Stomach smooth muscle (tissue), 2 donors: ENCODE measurements around the gene THBS3.
A peak's percentile ranks its signal among the peaks of the same experiment; 100 is the strongest.
"Not testable (repeated sequence)": the region's sequence is repeated elsewhere in the genome, so short reads cannot be mapped to it uniquely, and the experiment has no call there.

Experiments used
- H3K27ac ChIP-seq: one replicate; pipeline ENCODE4 v1.7.0; 2013; ENCODE audit warnings: mild to moderate bottlenecking, low read length, inconsistent platforms
- H3K27me3 ChIP-seq, 2 donors: one replicate each; pipeline ENCODE4 v1.7.0; 2013; ENCODE audit warnings: low read length in 2 of 2; ENCODE audit not compliant: insufficient read depth in 2 of 2, control insufficient read depth in 1 of 2
- H3K36me3 ChIP-seq, 2 donors: one replicate each; pipeline ENCODE4 v1.7.0; 2013; ENCODE audit warnings: low read length in 2 of 2; ENCODE audit not compliant: control insufficient read depth in 2 of 2, insufficient read depth in 2 of 2
- H3K4me1 ChIP-seq: one replicate; pipeline ENCODE4 v1.7.0; 2013; ENCODE audit warnings: low read length; ENCODE audit not compliant: control insufficient read depth, insufficient read depth
- H3K4me3 ChIP-seq, 2 donors: one replicate each; pipeline ENCODE4 v1.7.0; 2013; ENCODE audit warnings: low read length in 2 of 2
- H3K9ac ChIP-seq, 2 donors: one replicate each; pipeline ENCODE4 v1.7.0; 2013; ENCODE audit warnings: low read length in 2 of 2, mild to moderate bottlenecking in 1 of 2
- H3K9me3 ChIP-seq, 2 donors: one replicate each; pipeline ENCODE4 v1.7.0; 2013; ENCODE audit warnings: low read length in 2 of 2; ENCODE audit not compliant: control insufficient read depth in 2 of 2
- donor health status: healthy.
- donor health status: Pancreatic carcinoma.

Gene THBS3

DNA sequence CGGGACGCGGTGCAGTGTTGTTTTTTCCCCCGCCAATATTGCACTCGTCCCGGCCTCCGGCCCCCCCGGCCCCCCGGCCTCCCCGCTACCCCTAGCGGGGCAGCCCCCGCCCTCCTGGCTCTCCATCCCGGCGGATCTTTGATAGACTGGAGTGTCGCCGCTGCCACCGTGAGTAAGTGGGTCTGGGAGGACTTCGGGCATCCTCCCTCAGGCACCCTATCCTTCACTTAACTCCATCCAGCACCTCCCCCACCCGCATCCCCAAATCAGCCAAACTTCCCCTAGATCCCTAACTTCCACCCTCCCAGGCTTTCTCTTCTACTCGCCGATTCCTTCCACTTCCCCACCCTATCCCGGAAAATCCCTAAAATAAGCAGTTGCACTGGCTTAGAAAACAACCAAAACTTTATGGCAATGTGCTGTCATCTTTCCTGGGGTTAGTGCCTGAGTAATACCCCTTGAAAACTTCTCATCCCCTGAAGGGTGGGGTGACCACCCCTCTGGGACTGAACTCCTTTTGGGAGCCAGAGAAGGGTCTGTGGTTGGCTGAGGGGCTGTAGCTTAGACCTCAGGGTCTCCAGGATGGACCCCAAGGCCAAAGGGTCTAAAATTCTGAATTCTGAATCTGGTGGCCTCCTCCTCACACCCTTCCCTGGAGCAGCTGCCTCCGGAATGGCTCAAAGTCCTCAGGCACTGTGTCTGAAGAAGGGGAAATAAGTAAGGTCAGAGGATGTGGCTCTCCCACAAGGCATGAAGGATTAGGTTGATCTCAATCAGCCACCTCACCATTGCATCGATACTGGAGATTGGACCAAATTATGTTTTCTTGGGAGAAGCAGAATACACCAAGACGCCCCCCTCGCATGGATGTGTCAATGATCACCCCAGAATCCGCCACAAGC lies 12.2 kb downstream of the THBS3 start:
- Histone ChIP-seq H3K36me3 (peaks cover 27 to 29% of the 10 kb centered on the region in 2 donors), H3K9me3 (no peaks in the 10 kb centered on the region), H3K9ac (peak overlapping the region; percentile 68 to 83), H3K4me3 (peak overlapping the region; percentile 51 to 68), H3K4me1 (peaks cover 39% of the 10 kb centered on the region), H3K27me3 (no peaks in the 10 kb centered on the region), H3K27ac (peak overlapping the region; percentile 96)

DNA sequence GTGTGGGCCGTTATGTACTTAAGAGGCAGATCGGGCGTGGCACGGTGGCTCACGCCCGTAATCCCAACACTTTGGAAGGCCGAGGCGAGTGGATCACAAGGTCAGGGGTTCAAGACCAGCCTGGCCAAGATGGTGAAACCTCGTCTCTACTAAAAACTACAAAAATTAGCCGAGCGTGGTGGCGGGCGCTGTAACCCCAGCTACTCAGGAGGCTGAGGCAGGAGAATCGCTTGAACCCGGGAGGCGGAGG lies 13.8 kb downstream of the THBS3 start:
- peak overlapping the region; percentile 83 to 87 for H3K9ac ChIP-seq
- H3K4me1 ChIP-seq: peaks cover 39% of the 10 kb centered on the region
- peak overlapping the region; percentile 96 for H3K27ac ChIP-seq
- peaks cover 19% of the 10 kb centered on the region in 2 donors for H3K36me3 ChIP-seq
- peak overlapping the region; percentile 60 to 81 for H3K4me3 ChIP-seq
- H3K27me3 ChIP-seq, H3K9me3 ChIP-seq: not testable (repeated sequence)

DNA sequence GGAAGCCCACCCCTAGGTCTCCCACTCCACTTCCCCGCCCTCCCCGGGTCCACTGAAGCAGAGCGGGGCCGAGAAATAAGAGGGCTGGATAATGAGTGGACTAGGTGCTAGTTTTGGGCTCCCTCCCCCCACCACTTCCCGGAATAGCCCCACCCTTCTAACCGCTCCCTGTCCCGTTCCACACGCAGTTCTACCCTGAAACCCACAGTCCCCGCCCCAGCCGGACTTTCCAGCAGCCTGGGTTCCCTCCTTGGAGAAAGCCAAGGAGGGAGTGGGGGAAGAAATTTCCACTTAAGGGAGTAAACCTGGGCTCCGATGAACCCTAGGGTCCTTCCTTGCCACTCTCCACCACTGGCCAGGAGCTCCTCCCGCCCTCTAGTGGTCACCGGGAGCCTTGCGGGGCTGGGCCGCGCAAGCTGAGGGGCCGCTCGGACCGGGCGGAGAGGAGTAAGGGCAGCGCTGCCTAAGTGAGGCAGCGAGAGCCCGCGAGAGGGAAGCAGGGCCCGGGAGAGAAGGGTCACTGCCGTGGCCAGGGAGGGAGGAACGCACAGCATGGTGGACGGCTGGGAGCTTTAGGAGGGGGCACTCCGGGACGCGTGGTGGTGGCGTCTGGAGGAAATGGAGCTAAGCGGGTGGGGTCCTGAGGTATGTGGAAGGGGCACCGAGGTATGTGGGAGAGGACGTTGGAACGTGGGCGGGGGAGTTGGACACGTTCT lies 14.3 kb downstream of the THBS3 start:
- Histone ChIP-seq H3K9ac (peak overlapping the region; percentile 83 to 87), H3K4me1 (peaks cover 39% of the 10 kb centered on the region), H3K27ac (peak overlapping the region; percentile 96), H3K4me3 (peak overlapping the region; percentile 60 to 81), H3K9me3 (no peaks in the 10 kb centered on the region), H3K27me3 (no peaks in the 10 kb centered on the region), H3K36me3 (peaks cover 18% of the 10 kb centered on the region in 2 donors)

DNA sequence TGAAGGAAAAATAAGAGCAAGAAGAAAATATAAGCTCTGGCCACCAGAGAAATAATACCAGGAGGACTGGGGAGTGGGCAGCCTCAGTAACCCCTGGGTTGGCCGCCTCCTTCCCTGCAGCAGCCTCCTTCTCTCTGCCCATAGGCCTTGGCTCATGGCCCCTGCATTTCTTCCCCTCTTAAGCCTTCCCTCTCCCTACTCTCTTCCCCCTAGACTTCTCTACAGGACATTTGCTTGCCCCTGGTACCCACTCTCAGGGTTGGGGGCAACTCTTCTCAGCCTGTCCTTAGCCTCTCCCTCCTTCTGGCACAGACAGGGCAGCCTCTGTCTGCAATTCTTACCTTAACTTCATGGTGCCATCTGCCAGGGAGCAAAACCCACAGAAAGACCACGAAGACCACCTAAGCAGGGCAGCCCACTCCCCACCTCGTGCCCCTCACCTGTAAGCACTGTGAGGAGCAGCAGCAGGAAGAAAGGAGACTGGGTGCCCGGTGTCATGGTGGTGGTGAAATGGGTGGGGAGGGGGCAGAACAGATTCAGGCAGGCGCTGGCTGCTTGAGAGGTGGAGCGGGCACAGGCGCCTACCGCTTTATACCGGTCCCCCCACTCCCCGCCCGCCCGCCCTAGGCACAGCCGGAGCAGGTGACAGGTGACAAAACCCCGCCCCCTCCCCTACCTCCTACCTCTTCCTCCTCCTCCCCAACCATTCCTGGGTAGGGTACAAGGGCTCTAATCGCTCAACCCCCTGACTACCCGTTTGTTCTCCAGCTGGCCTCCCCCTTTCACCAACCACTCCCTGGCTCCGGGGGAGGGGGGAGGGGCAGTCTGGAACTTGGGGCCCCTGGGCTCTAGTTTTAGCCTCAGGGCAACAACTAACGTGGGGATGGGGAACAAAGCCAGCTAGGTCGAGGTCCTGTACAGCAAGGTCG lies 15.1 kb downstream of the THBS3 start:
- peaks cover 10% of the 10 kb centered on the region in 2 donors for H3K36me3 ChIP-seq
- H3K4me3 ChIP-seq: peak overlapping the region; percentile 60 to 81
- no peaks in the 10 kb centered on the region for H3K9me3 ChIP-seq
- H3K9ac ChIP-seq: peak overlapping the region; percentile 83 to 87
- H3K4me1 ChIP-seq: peaks cover 39% of the 10 kb centered on the region
- peak overlapping the region; percentile 96 for H3K27ac ChIP-seq
- no peaks in the 10 kb centered on the region for H3K27me3 ChIP-seq

DNA sequence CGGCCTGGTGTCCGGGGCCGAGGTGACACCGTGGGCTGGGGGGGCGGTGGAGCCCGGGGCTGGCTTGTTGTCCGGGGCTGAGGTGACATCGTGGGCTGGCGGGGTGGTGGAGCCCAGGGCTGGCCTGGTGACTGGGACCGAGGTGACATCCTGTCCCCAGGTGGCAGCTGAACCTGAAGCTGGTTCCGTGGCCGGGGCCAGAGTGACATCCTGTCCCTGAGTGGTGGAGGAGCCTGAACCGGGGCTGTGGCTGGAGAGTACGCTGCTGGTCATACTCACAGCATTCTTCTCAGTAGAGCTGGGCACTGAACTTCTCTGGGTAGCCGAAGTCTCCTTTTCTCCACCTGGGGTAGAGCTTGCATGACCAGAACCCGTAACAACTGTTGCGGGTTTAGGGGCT lies 15.8 kb downstream of the THBS3 start:
- H3K4me3 ChIP-seq: peak overlapping the region in 1 of 2 donors; percentile 22
- H3K27ac ChIP-seq: peak overlapping the region; percentile 76
- no peaks in the 10 kb centered on the region for H3K9me3 ChIP-seq
- peaks cover 4 to 6% of the 10 kb centered on the region in 2 donors for H3K36me3 ChIP-seq
- H3K27me3 ChIP-seq: no peaks in the 10 kb centered on the region
- H3K9ac ChIP-seq: no peak overlapping the region
- peaks cover 38% of the 10 kb centered on the region for H3K4me1 ChIP-seq

DNA sequence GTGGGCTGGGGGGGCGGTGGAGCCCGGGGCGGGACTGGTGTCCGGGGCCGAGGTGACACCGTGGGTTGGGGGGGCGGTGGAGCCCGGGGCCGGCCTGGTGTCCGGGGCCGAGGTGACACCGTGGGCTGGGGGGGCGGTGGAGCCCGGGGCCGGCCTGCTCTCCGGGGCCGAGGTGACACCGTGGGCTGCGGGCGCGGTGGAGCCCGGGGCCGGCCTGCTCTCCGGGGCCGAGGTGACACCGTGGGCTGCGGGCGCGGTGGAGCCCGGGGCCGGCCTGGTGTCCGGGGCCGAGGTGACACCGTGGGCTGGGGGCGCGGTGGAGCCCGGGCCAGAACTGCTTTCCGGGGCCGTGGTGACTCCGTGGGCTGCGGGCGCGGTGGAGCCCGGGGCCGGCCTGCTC lies 17.8 kb downstream of the THBS3 start:
- H3K4me1 ChIP-seq: peaks cover 24% of the 10 kb centered on the region
- H3K36me3 ChIP-seq, H3K27me3 ChIP-seq, H3K9me3 ChIP-seq, H3K27ac ChIP-seq, H3K4me3 ChIP-seq, H3K9ac ChIP-seq: not testable (repeated sequence)

DNA sequence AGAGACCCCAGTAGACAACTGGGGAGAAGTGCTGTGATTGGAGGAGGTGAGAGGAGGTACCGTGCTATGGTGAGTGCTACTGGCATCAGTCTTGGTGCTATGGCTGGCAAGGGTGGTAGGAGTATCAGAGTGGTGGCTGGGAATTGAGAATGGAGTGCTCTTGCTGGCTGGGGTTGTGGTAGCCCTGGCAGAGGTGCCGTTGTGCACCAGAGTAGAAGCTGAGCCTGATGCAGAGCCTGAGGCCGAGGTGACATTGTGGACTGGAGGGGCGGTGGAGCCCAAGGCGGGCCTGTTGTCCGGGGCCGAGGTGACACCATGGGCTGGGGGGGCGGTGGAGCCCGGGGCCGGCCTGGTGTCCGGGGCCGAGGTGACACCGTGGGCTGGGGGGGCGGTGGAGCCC lies 19.4 kb downstream of the THBS3 start:
- no peaks in the 10 kb centered on the region for H3K27me3 ChIP-seq
- H3K9me3 ChIP-seq: no peaks in the 10 kb centered on the region
- H3K27ac ChIP-seq: no peak overlapping the region
- H3K9ac ChIP-seq: no peak overlapping the region
- no peaks in the 10 kb centered on the region for H3K36me3 ChIP-seq
- H3K4me1 ChIP-seq: peaks cover 11% of the 10 kb centered on the region
- H3K4me3 ChIP-seq: no peak overlapping the region

DNA sequence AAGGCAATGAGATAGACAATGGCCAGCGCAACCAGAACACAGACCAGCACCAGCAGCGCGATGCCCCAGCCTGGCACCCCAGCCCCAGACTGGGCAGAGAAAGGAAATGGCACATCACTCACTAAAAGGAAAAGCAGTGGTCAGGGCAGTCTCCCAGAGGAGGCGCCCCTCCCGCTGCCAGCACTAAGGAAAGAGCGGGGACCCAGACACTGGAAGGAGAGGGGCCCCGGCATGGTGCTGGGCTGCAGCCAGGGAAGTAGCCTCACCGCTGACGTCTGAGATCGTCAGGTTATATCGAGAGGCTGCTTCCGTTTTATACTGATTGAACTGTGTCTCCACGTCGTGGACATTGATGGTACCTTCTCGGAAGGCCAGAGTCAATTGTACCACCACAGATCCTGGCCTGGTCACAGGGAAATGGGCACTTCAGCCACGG lies 20.2 kb downstream of the THBS3 start:
- Histone ChIP-seq H3K36me3 (no peaks in the 10 kb centered on the region), H3K4me1 (peaks cover 3% of the 10 kb centered on the region), H3K9me3 (no peaks in the 10 kb centered on the region), H3K27me3 (no peaks in the 10 kb centered on the region), H3K27ac (no peak overlapping the region), H3K4me3 (no peak overlapping the region), H3K9ac (no peak overlapping the region)

DNA sequence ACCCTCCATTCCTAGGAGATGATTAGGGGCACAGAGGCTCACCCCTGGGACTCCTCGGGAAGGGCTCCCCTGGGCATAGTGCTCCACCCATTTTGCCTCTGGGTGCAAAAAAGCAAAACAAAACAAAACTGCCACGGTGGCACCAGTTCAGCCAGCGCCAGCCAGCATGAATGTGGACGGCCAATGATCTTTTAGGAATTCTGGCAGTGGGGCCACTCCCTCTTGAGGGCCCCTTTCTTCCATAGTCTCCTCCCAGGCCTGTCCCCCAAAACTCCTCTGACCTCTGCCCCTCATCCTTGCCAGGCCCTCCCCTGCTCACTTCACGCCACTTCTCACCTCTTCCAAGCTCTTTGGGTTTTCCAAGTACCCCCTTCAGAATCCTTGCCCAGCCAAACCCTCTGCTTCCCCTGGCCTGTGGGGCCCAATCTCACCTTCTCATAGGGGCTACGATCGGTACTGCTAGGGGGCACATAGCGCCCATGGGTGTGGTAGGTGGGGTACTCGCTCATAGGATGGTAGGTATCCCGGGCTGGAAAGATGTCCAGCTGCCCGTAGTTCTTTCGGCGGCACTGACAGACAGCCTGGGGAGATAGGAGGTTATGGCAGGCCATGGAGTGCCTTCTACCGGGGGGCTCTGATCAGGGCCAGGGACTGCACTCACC lies 20.8 kb downstream of the THBS3 start:
- Histone ChIP-seq H3K4me1 (no peaks in the 10 kb centered on the region), H3K27ac (no peak overlapping the region), H3K9ac (no peak overlapping the region), H3K36me3 (no peaks in the 10 kb centered on the region), H3K9me3 (no peaks in the 10 kb centered on the region), H3K27me3 (no peaks in the 10 kb centered on the region), H3K4me3 (no peak overlapping the region)
